ENCODE results near the gene PINK1.

DNA sequence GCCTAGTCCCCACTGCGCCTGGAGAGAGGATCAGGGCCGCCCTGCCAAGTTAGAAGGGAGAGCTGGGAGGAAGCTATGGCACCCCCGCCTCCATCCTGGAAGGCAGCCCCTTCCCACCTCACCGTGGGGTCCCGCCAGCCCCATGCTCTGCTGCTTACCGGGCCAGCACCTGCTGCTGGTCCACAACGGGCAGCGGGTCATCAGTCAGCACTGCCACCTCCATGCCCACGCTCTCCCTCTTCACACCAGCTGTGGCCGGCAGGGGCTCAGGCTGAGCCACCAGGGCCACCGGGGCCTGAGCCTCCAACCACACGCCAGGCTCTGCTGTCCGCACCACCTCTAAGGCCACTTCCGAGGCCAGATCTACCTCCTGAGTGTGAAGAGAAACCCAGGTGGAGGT lies 51.4 kb downstream of the PINK1 start:
- no peak for TF ChIP-seq POLR2AphosphoS5 (IDR thresholded peaks at IDR 0.05)
- TF ChIP-seq, protein P1, sequence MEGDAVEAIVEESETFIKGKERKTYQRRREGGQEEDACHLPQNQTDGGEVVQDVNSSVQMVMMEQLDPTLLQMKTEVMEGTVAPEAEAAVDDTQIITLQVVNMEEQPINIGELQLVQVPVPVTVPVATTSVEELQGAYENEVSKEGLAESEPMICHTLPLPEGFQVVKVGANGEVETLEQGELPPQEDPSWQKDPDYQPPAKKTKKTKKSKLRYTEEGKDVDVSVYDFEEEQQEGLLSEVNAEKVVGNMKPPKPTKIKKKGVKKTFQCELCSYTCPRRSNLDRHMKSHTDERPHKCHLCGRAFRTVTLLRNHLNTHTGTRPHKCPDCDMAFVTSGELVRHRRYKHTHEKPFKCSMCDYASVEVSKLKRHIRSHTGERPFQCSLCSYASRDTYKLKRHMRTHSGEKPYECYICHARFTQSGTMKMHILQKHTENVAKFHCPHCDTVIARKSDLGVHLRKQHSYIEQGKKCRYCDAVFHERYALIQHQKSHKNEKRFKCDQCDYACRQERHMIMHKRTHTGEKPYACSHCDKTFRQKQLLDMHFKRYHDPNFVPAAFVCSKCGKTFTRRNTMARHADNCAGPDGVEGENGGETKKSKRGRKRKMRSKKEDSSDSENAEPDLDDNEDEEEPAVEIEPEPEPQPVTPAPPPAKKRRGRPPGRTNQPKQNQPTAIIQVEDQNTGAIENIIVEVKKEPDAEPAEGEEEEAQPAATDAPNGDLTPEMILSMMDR (IDR thresholded peaks at IDR 0.05): no peak
- no peak for TF ChIP-seq POLR2A (IDR thresholded peaks at IDR 0.05)
